ENCODE results near the gene ZNF526. TPM values are rescaled to one million over a fixed set of nuclear protein-coding genes. Genes with fewer than 3 reads are reported as not detected.
A peak's percentile ranks its signal among the peaks of the same experiment; 100 is the strongest.
"Not testable (repeated sequence)": the region's sequence is repeated elsewhere in the genome, so short reads cannot be mapped to it uniquely, and the experiment has no call there.

Gene ZNF526
- total RNA-seq, 1 donor from 2014 or later: 22.7 TPM

GRCh38 chr19:42255766-42256745 lies 35.9 kb downstream of the ZNF526 start:
- POLR2A ChIA-PET: interaction anchor here (0.7 to 1.9 kb wide), 7 partner anchors 9 to 60 kb away, joined by 3 to 8 read pairs (median 5); no protein-coding TSS in a partner anchor
- H3K9me3 Mint-ChIP-seq: no peaks in the 10 kb centered on the region
- peak overlapping the region; percentile 63 for H3K27ac Mint-ChIP-seq

GRCh38 chr19:42257842-42258241 lies 37.7 kb downstream of the ZNF526 start:
- intact Hi-C loops (cut with micrococcal nuclease); CTCF ChIA-PET: not testable (repeated sequence)

More at GRCh38 chr19:42255766-42256745, 35.9 kb downstream of the ZNF526 start:
- intact Hi-C loops (cut with micrococcal nuclease): loop anchor here (1.0 kb wide), 4 partner anchors 12 to 124 kb away; partner anchors contain the start of genes DEDD2, PAFAH1B3, POU2F2 and PRR19
- Mint-ChIP-seq H3K4me3 (peak overlapping the region; percentile 84), H3K36me3 (ENCODE audit: low read depth) (no peaks in the 10 kb centered on the region), H3K27me3 (peaks cover 5% of the 10 kb centered on the region), H3K4me1 (peaks cover 23% of the 10 kb centered on the region)
- DNase-seq (no peak), ATAC-seq (ENCODE audit: low read depth) (no peak)
- CTCF ChIA-PET: no interaction called here
- no peak for TF ChIP-seq CTCF (IDR thresholded peaks at IDR 0.05)

GRCh38 chr19:42261763-42262162 lies 41.7 kb downstream of the ZNF526 start:
- intact Hi-C loops (cut with micrococcal nuclease): no loop called here
- Mint-ChIP-seq H3K36me3 (ENCODE audit: low read depth) (no peaks in the 10 kb centered on the region), H3K27me3 (peaks cover under 1% of the 10 kb centered on the region), H3K27ac (no peak overlapping the region), H3K4me3 (no peak overlapping the region), H3K4me1 (peaks cover under 1% of the 10 kb centered on the region), H3K9me3 (no peaks in the 10 kb centered on the region)
- DNase-seq (no peak), ATAC-seq (ENCODE audit: low read depth) (no peak)
- no peak for TF ChIP-seq CTCF (IDR thresholded peaks at IDR 0.05)
- ChIA-PET CTCF (no interaction called here), POLR2A (no interaction called here)

More at GRCh38 chr19:42257842-42258241, 37.7 kb downstream of the ZNF526 start:
- not testable (repeated sequence) for H3K27me3 Mint-ChIP-seq; H3K36me3 Mint-ChIP-seq (ENCODE audit: low read depth); H3K9me3 Mint-ChIP-seq; H3K4me3 Mint-ChIP-seq; H3K4me1 Mint-ChIP-seq; ATAC-seq (ENCODE audit: low read depth); DNase-seq; H3K27ac Mint-ChIP-seq
- POLR2A ChIA-PET: interaction anchor here (0.6 to 1.3 kb wide), 6 partner anchors 11 to 313 kb away, joined by 3 to 11 read pairs (median 6); no protein-coding TSS in a partner anchor

GRCh38 chr19:42266105-42266504 lies 46.0 kb downstream of the ZNF526 start:
- CTCF ChIA-PET; intact Hi-C loops (cut with micrococcal nuclease); H3K9me3 Mint-ChIP-seq; H3K4me3 Mint-ChIP-seq; H3K27me3 Mint-ChIP-seq; DNase-seq; H3K36me3 Mint-ChIP-seq (ENCODE audit: low read depth); ATAC-seq (ENCODE audit: low read depth); H3K27ac Mint-ChIP-seq; POLR2A ChIA-PET: not testable (repeated sequence)
- H3K4me1 Mint-ChIP-seq: peaks cover 26% of the 10 kb centered on the region

- H3K27ac Mint-ChIP-seq; H3K36me3 Mint-ChIP-seq (ENCODE audit: low read depth); CTCF ChIA-PET; H3K9me3 Mint-ChIP-seq; H3K4me3 Mint-ChIP-seq; intact Hi-C loops (cut with micrococcal nuclease); DNase-seq; ATAC-seq (ENCODE audit: low read depth); H3K27me3 Mint-ChIP-seq: not testable (repeated sequence)
- H3K4me1 Mint-ChIP-seq: peaks cover 31% of the 10 kb centered on the region
- POLR2A ChIA-PET: interaction anchor here (0.7 to 1.4 kb wide), 3 partner anchors 11 to 22 kb away, joined by 3 to 7 read pairs (median 4); no protein-coding TSS in a partner anchor
These were observed 47.0 kb downstream of the ZNF526 start for GRCh38 chr19:42266928-42267603.

GRCh38 chr19:42267644-42268141 lies 47.6 kb downstream of the ZNF526 start:
- ATAC-seq (ENCODE audit: low read depth) (no peak), DNase-seq (no peak)
- peaks cover 8% of the 10 kb centered on the region for H3K36me3 Mint-ChIP-seq (ENCODE audit: low read depth)
- H3K27ac Mint-ChIP-seq: no peak overlapping the region
- POLR2A ChIA-PET: interaction anchor here (0.7 to 1.4 kb wide), 3 partner anchors 12 to 22 kb away, joined by 3 to 7 read pairs (median 4); no protein-coding TSS in a partner anchor
- H3K4me3 Mint-ChIP-seq: no peak overlapping the region
- H3K9me3 Mint-ChIP-seq: no peaks in the 10 kb centered on the region
- TF ChIP-seq CTCF (IDR thresholded peaks at IDR 0.05): no peak
- H3K4me1 Mint-ChIP-seq: peaks cover 31% of the 10 kb centered on the region
- CTCF ChIA-PET: no interaction called here
- intact Hi-C loops (cut with micrococcal nuclease): loop anchor here (1.0 kb wide), 6 partner anchors 12 to 47 kb away; partner anchors contain the start of genes ERF, PAFAH1B3, PRR19 and ZNF526
- H3K27me3 Mint-ChIP-seq: no peaks in the 10 kb centered on the region
